IMR-90 (cell line): ENCODE measurements around the gene CEP43. TPM values are rescaled to one million over a fixed set of nuclear protein-coding genes. Genes with fewer than 3 reads are reported as not detected.

ENCODE experiments used
- ATAC-seq: fragments of 200-7000 bp; cut with Tn5 transposase; 2 replicates; pipeline ENCODE4 v1.9.1; 2020; ENCODE audit warnings: low read depth, mild to moderate bottlenecking, moderate library complexity
- BruUV-seq: library from RNA; stranded (reverse); fragments of 400-500 nt; replicated peaks from 2 replicates; lab custom pipeline; 2021; lab: Mats Ljungman, UMichigan
- CTCF ChIA-PET: fragments of 300-600 bp; formaldehyde crosslinking; extraction: SDS; loops from one replicate; lab custom pipeline; 2021; ENCODE audit warnings: antibody characterized with exemption; lab: Yijun Ruan, JAX
- POLR2A ChIA-PET: fragments of 300-600 bp; sonication (Branson Sonifier 250); formaldehyde crosslinking; loops from one replicate; lab custom pipeline; 2022; ENCODE audit warnings: antibody characterized with exemption; ENCODE audit not compliant: unreplicated experiment; lab: Charles Lee
- DNase-seq: peaks from one replicate; pipeline ENCODE4 v3.0.0; 2013
- H2AFZ ChIP-seq: replicated peaks from 2 replicates; pipeline ENCODE3; 2013; ENCODE audit warnings: low read length, mild to moderate bottlenecking; ENCODE audit not compliant: poor library complexity
- H2AK5ac ChIP-seq: 2 replicates; pipeline ENCODE4 v1.6.1; 2013; ENCODE audit warnings: low read depth, low read length, inconsistent platforms
- H2AK9ac ChIP-seq: replicated peaks from 2 replicates; pipeline ENCODE3; 2013; ENCODE audit warnings: mild to moderate bottlenecking, low read depth, low read length, moderate library complexity; ENCODE audit not compliant: poor library complexity
- H2BK120ac ChIP-seq: 2 replicates; pipeline ENCODE4 v1.6.1; 2013; ENCODE audit warnings: low read depth, low read length, inconsistent platforms
- H2BK15ac ChIP-seq: 3 replicates; pipeline ENCODE4 v1.6.1; 2013; ENCODE audit warnings: low read depth, low read length, inconsistent platforms
- H2BK20ac ChIP-seq: 2 replicates; pipeline ENCODE4 v1.6.1; 2013; ENCODE audit warnings: low read depth, mild to moderate bottlenecking, inconsistent platforms, low read length, moderate library complexity
- H2BK5ac ChIP-seq: 2 replicates; pipeline ENCODE4 v1.6.1; 2013; ENCODE audit warnings: mild to moderate bottlenecking, low read depth, low read length, inconsistent platforms; ENCODE audit not compliant: poor library complexity, severe bottlenecking
- H3K14ac ChIP-seq: replicated peaks from 2 replicates; pipeline ENCODE4 v1.6.1; 2013; ENCODE audit warnings: low read depth, low read length, inconsistent platforms
- H3K18ac ChIP-seq: 2 replicates; pipeline ENCODE4 v1.6.1; 2013; ENCODE audit warnings: low read depth, low read length, control low read depth
- H3K23ac ChIP-seq: 2 replicates; pipeline ENCODE4 v1.6.1; 2013; ENCODE audit warnings: low read depth, low read length, inconsistent platforms
- H3K27ac ChIP-seq: 2 replicates; pipeline ENCODE4 v1.5.1; 2013; ENCODE audit warnings: mild to moderate bottlenecking, control low read depth, low read length; ENCODE audit not compliant: insufficient read depth
- H3K27me3 ChIP-seq: 2 replicates; pipeline ENCODE4 v1.6.1; 2013; ENCODE audit warnings: low read length; ENCODE audit not compliant: control insufficient read depth, insufficient read depth
- H3K36me3 ChIP-seq: 2 replicates; pipeline ENCODE4 v1.6.1; 2013; ENCODE audit warnings: low read length, mixed read lengths; ENCODE audit not compliant: control insufficient read depth, insufficient read depth
- H3K4ac ChIP-seq: 2 replicates; pipeline ENCODE4 v1.6.1; 2013; ENCODE audit warnings: low read depth, low read length, inconsistent platforms
- H3K4me1 ChIP-seq: 2 replicates; pipeline ENCODE4 v1.6.1; 2013; ENCODE audit warnings: low read length, mixed read lengths; ENCODE audit not compliant: control insufficient read depth, insufficient read depth
- H3K4me2 ChIP-seq: 2 replicates; pipeline ENCODE4 v1.6.1; 2013; ENCODE audit warnings: low read depth, mild to moderate bottlenecking, control low read depth, low read length, moderate library complexity
- H3K4me3 ChIP-seq: 2 replicates; pipeline ENCODE4 v1.5.1; 2013; ENCODE audit warnings: low read depth, mild to moderate bottlenecking, control low read depth, low read length, moderate library complexity; ENCODE audit not compliant: insufficient read depth
- H3K56ac ChIP-seq: 2 replicates; pipeline ENCODE4 v1.6.1; 2013; ENCODE audit warnings: low read length, inconsistent platforms; ENCODE audit not compliant: insufficient read depth; ENCODE audit errors: extremely low read depth
- H3K79me1 ChIP-seq, 2 experiments: 2 replicates each; pipeline ENCODE4 v1.6.1; 2013; ENCODE audit warnings: low read length in 2 of 2, inconsistent platforms in 1 of 2, low read depth in 1 of 2
- H3K9ac ChIP-seq: 2 replicates; pipeline ENCODE4 v1.6.1; 2013; ENCODE audit warnings: low read depth, low read length, control low read depth
- H3K9me1 ChIP-seq: 2 replicates; pipeline ENCODE4 v1.6.1; 2013; ENCODE audit warnings: low read length, inconsistent platforms; ENCODE audit not compliant: insufficient read depth
- H3K9me3 ChIP-seq: 2 replicates; pipeline ENCODE4 v1.6.1; 2013; ENCODE audit warnings: low read length; ENCODE audit not compliant: control insufficient read depth, insufficient read depth
- H4K20me1 ChIP-seq: 2 replicates; pipeline ENCODE4 v1.6.1; 2013; ENCODE audit warnings: low read length, inconsistent platforms; ENCODE audit not compliant: insufficient read depth
- H4K5ac ChIP-seq: 2 replicates; pipeline ENCODE4 v1.6.1; 2013; ENCODE audit warnings: mild to moderate bottlenecking, low read depth, low read length, control low read depth
- H4K8ac ChIP-seq, 2 experiments: 2 replicates each; pipeline ENCODE4 v1.6.1; 2013; ENCODE audit warnings: low read depth in 2 of 2, low read length in 2 of 2, control low read depth in 1 of 2, inconsistent platforms in 1 of 2
- H4K91ac ChIP-seq: 2 replicates; pipeline ENCODE4 v1.6.1; 2013; ENCODE audit warnings: low read depth, low read length, inconsistent platforms; ENCODE audit not compliant: insufficient read depth
- CEBPB ChIP-seq: IDR thresholded peaks from 2 replicates; pipeline ENCODE4 v1.6.1; 2012; ENCODE audit warnings: low read depth, low read length, improper control_type of control experiment
- MAZ ChIP-seq: IDR thresholded peaks from 2 replicates; pipeline ENCODE4 v1.6.1; 2012; ENCODE audit warnings: low read depth, mild to moderate bottlenecking, low read length, improper control_type of control experiment, moderate library complexity, borderline replicate concordance
- MXI1 ChIP-seq: IDR thresholded peaks from 2 replicates; pipeline ENCODE4 v1.6.1; 2012; ENCODE audit warnings: low read depth, mild to moderate bottlenecking, low read length, moderate library complexity, borderline replicate concordance
- NFE2L2 ChIP-seq: fragments of 150-350 bp; IDR thresholded peaks from 2 replicates; pipeline ENCODE4 v1.6.1; 2016; ENCODE audit warnings: low read depth, mild to moderate bottlenecking, low read length
- RAD21 ChIP-seq: IDR thresholded peaks from 2 replicates; pipeline ENCODE4 v1.6.1; 2012; ENCODE audit warnings: low read length, improper control_type of control experiment
- RCOR1 ChIP-seq: IDR thresholded peaks from 2 replicates; pipeline ENCODE4 v1.6.1; 2012; ENCODE audit warnings: mild to moderate bottlenecking, low read length, improper control_type of control experiment; ENCODE audit not compliant: insufficient replicate concordance
- SMC3 ChIP-seq: fragments of 150-350 bp; IDR thresholded peaks from 2 replicates; pipeline ENCODE4 v1.6.1; 2016; ENCODE audit warnings: low read depth, mild to moderate bottlenecking, antibody characterized with exemption, low read length, moderate library complexity
- WGBS, 2 experiments: methylation state at CpG; one replicate each; pipeline versions ENCODE4 v1.1.5 to v1.1.7; 2013; ENCODE audit warnings: missing lambda C conversion rate in 2 of 2; ENCODE audit not compliant: insufficient read length in 1 of 2; ENCODE audit errors: extremely low coverage in 2 of 2; 5-methylcytosine and 5-hydroxymethylcytosine counted together
- dilution Hi-C: fragments of 300-500 bp; cut with HindIII; formaldehyde crosslinking; loops from one replicate; pipeline ENCODE4 v1.14.3; 2018; ENCODE audit warnings: low sequenced_read_pairs; ENCODE audit not compliant: unreplicated experiment
- in situ Hi-C: fragments of 300-500 bp; cut with MboI; formaldehyde crosslinking; loops from 3 replicates; pipeline ENCODE4 v1.14.3; 2019; ENCODE audit warnings: low sequenced_read_pairs, inconsistent platforms, mixed read lengths
- intact Hi-C: fragments of 100-400 bp; cut with micrococcal nuclease; formaldehyde crosslinking; loops from 2 replicates; pipeline ENCODE4 v1.10.0; 2022
- polyA plus RNA-seq, 3 experiments: library from polyadenylated mRNA; depleted of rRNA; stranded (reverse); fragments of >200 nt; gene quantifications; 2 replicates each; pipeline ENCODE4 v1.2.3, GENCODE V29; 2012; ENCODE audit warnings: low replicate concordance in 1 of 3
- total RNA-seq: library from RNA; depleted of rRNA; stranded (reverse); fragments of >200 nt; gene quantifications from 2 replicates; pipeline ENCODE4 v1.2.3, GENCODE V29; 2012
- TF ChIP-seq, protein P1 (sequence below): fragments of 150-350 bp; IDR thresholded peaks from 2 replicates; pipeline ENCODE4 v1.6.1; 2016; ENCODE audit warnings: low read depth, mild to moderate bottlenecking, low read length, moderate library complexity, borderline replicate concordance

The CEP43 gene
- total and polyA plus RNA-seq, 2 of the 4 experiments (the other 2 are of a cell fraction): 8.6 to 10.7 TPM

DNA sequence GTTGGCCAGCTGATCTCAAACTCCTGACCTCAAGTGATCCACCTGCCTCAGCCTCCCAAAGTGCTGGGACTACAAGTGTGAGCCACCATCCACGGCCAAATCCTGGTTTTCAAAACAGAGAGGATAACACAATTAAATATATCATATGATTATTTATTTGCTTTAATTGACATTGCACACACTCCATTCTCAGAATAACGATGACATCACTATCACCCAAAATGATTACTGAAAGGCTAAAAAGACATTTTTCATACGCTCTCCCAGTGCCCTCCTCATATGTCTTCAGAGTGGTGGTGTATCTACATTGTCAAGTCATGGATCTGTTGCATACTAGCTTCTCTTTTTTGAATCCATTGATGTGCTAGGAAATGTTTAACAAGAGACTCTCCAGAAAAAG is 18.5 kb upstream of the CEP43 start:
- Histone ChIP-seq H2BK5ac (no peak overlapping the region), H3K18ac (no peak overlapping the region), H4K5ac (no peak overlapping the region), H3K36me3 (no peaks in the 10 kb centered on the region; the same call in 1 of the 2 replicates), H3K4me2 (no peak overlapping the region), H3K4me1 (no peaks in the 10 kb centered on the region), H3K56ac (no peak overlapping the region), H3K4ac (no peak overlapping the region), H2BK15ac (no peak overlapping the region), H2AFZ (no peak overlapping the region), H3K23ac (no peak overlapping the region), H3K9me3 (no peaks in the 10 kb centered on the region), H4K91ac (no peak overlapping the region), H4K8ac (no peak overlapping the region), H4K20me1 (no peaks in the 10 kb centered on the region), H3K4me3 (no peak overlapping the region), H3K27me3 (no peaks in the 10 kb centered on the region), H3K9me1 (no peaks in the 10 kb centered on the region; the same call in 1 of the 2 replicates), H3K27ac (no peak overlapping the region), H2AK9ac (no peak overlapping the region), H3K9ac (no peak overlapping the region), H3K14ac (no peak overlapping the region), H2BK120ac (no peak overlapping the region), H2BK20ac (no peak overlapping the region), H2AK5ac (no peak overlapping the region), H3K79me1 (peaks cover 6 to 13% of the 10 kb centered on the region in 2 experiments; a peak in 2 of 4 replicates)
- dilution Hi-C loops (no loop called here), in situ Hi-C loops (loop anchor here (25.0 kb wide), 1 partner anchor 343 kb away; the partner anchor contains the start of gene RPS6KA2), intact Hi-C loops (no loop called here)
- TF ChIP-seq, protein P1, sequence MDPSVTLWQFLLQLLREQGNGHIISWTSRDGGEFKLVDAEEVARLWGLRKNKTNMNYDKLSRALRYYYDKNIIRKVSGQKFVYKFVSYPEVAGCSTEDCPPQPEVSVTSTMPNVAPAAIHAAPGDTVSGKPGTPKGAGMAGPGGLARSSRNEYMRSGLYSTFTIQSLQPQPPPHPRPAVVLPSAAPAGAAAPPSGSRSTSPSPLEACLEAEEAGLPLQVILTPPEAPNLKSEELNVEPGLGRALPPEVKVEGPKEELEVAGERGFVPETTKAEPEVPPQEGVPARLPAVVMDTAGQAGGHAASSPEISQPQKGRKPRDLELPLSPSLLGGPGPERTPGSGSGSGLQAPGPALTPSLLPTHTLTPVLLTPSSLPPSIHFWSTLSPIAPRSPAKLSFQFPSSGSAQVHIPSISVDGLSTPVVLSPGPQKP: no peak
- TF ChIP-seq CEBPB (no peak), RAD21 (no peak), RCOR1 (no peak), MXI1 (no peak), MAZ (no peak), NFE2L2 (no peak), SMC3 (no peak)
- no peak for ATAC-seq
- WGBS, 2 experiments: no CpG with 5 or more reads among the region's 3 CpGs
- POLR2A ChIA-PET: no interaction called here
- CTCF ChIA-PET: interaction anchor here (1.2 to 1.3 kb wide), 2 partner anchors 9 to 206 kb away, joined by 3 to 8 read pairs; no protein-coding TSS in a partner anchor
- no TSS peak for BruUV-seq
- no peak for DNase-seq
